HepG2 (cell line): ENCODE results near the gene FBXO7. TPM values are rescaled to one million over a fixed set of nuclear protein-coding genes. Genes with fewer than 3 reads are reported as not detected.
A peak's percentile ranks its signal among the peaks of the same experiment; 100 is the strongest.

Source experiments
- CCAR2 ChIP-seq: fragments of 200-400 bp; formaldehyde crosslinking; optimal IDR thresholded peaks from 2 replicates; pipeline ENCODE3; 2018; ENCODE audit warnings: low read depth, mild to moderate bottlenecking, low read length, moderate library complexity
- ELF3 ChIP-seq: IDR thresholded peaks from 2 replicates; pipeline ENCODE4 v1.6.1; 2016; ENCODE audit warnings: missing genetic modification reagents, missing compliant biosample characterization
- FOXO1 ChIP-seq: sonication (generic); formaldehyde crosslinking; IDR thresholded peaks from 2 replicates; pipeline ENCODE4 v1.4.0; 2020; ENCODE audit warnings: missing genetic modification reagents
- FUBP1 ChIP-seq: sonication (generic); formaldehyde crosslinking; IDR thresholded peaks from 2 replicates; pipeline ENCODE4 v1.5.1; 2020; ENCODE audit warnings: missing genetic modification reagents, mild to moderate bottlenecking, borderline replicate concordance
- HMG20B ChIP-seq: conservative IDR thresholded peaks from 2 replicates; pipeline ENCODE4 v1.6.1; 2016; ENCODE audit warnings: missing genetic modification reagents, missing compliant biosample characterization
- HNRNPH1 ChIP-seq: fragments of 200-400 bp; formaldehyde crosslinking; optimal IDR thresholded peaks from 2 replicates; pipeline ENCODE3; 2017; ENCODE audit warnings: mild to moderate bottlenecking, low read depth, low read length
- KDM2A ChIP-seq: sonication (generic); formaldehyde crosslinking; IDR thresholded peaks from 2 replicates; pipeline ENCODE4 v1.4.0; 2020; ENCODE audit warnings: low read depth, missing genetic modification reagents, borderline replicate concordance
- MAFG ChIP-seq: sonication (generic); formaldehyde crosslinking; IDR thresholded peaks from 2 replicates; pipeline ENCODE4 v1.5.1; 2020; ENCODE audit warnings: mild to moderate bottlenecking, missing genetic modification reagents
- MBD4 ChIP-seq: IDR thresholded peaks from 2 replicates; pipeline ENCODE4 v1.6.1; 2012; ENCODE audit warnings: low read length, inconsistent platforms, borderline replicate concordance
- POLR2G ChIP-seq: fragments of 200-400 bp; formaldehyde crosslinking; IDR thresholded peaks from 2 replicates; pipeline ENCODE4 v1.6.1; 2018; ENCODE audit warnings: mild to moderate bottlenecking, low read depth, low read length, moderate library complexity
- SAFB2 ChIP-seq: sonication (generic); formaldehyde crosslinking; IDR thresholded peaks from 2 replicates; pipeline ENCODE4 v1.5.1; 2020; ENCODE audit warnings: missing genetic modification reagents, low read depth, mild to moderate bottlenecking, borderline replicate concordance
- SKI ChIP-seq: fragments of 450-650 bp; IDR thresholded peaks from one replicate; pipeline ENCODE4 v1.6.1; 2018; ENCODE audit warnings: mild to moderate bottlenecking; ENCODE audit not compliant: partially characterized antibody
- SRF ChIP-seq: IDR thresholded peaks from 2 replicates; pipeline ENCODE4 v1.6.1; 2011; ENCODE audit warnings: mild to moderate bottlenecking, low read depth, low read length, moderate library complexity
- TAF15 ChIP-seq: fragments of 200-400 bp; formaldehyde crosslinking; IDR thresholded peaks from one replicate; pipeline ENCODE4 v1.6.1; 2018; ENCODE audit warnings: mild to moderate bottlenecking, low read depth, low read length; ENCODE audit not compliant: poor library complexity, severe bottlenecking
- TRIM24 ChIP-seq: sonication (generic); formaldehyde crosslinking; IDR thresholded peaks from 2 replicates; pipeline ENCODE4 v1.8.0; 2022; ENCODE audit warnings: mild to moderate bottlenecking, missing genetic modification reagents
- ZFP41 ChIP-seq: sonication (generic); formaldehyde crosslinking; IDR thresholded peaks from 2 replicates; pipeline ENCODE4 v1.4.0; 2020; ENCODE audit warnings: mild to moderate bottlenecking, missing genetic modification reagents, borderline replicate concordance
- ZFYVE20 ChIP-seq: sonication (generic); formaldehyde crosslinking; IDR thresholded peaks from 2 replicates; pipeline ENCODE4 v1.8.0; 2023; ENCODE audit warnings: low read depth, mild to moderate bottlenecking, moderate library complexity, missing genetic modification reagents, borderline replicate concordance
- ZNF225 ChIP-seq: sonication (generic); formaldehyde crosslinking; IDR thresholded peaks from 2 replicates; pipeline ENCODE4 v1.4.0; 2020; ENCODE audit warnings: mild to moderate bottlenecking, missing genetic modification reagents
- ZNF230 ChIP-seq: sonication (generic); formaldehyde crosslinking; IDR thresholded peaks from 2 replicates; pipeline ENCODE4 v1.4.0; 2020; ENCODE audit warnings: mild to moderate bottlenecking, missing genetic modification reagents
- ZNF784 ChIP-seq: sonication (generic); formaldehyde crosslinking; IDR thresholded peaks from 2 replicates; pipeline ENCODE4 v1.5.1; 2020; ENCODE audit warnings: missing genetic modification reagents, mild to moderate bottlenecking, borderline replicate concordance
- polyA plus RNA-seq, 8 experiments: library from polyadenylated mRNA; depleted of rRNA in 3 of 8; stranded (reverse) in 7 of 8; unstranded in 1 of 8; fragments of >200 nt; fragmentation: Illumina TruSeq in 4 of 8; extraction: Trizol in 4 of 8; gene quantifications; 2 replicates each; pipeline versions ENCODE4 v1.2.1 to v1.2.3, GENCODE V29; 2011 to 2016; ENCODE audit warnings: low read depth in 4 of 8, missing spikeins in 1 of 8, mixed read lengths in 1 of 8; ENCODE audit not compliant: insufficient read depth in 1 of 8
- total RNA-seq, 5 experiments: library from RNA; depleted of rRNA; stranded (reverse); fragments of >200 nt; fragmentation: Illumina TruSeq; extraction: Trizol; gene quantifications; 2 replicates each; pipeline ENCODE4 v1.2.3, GENCODE V29; 2016; ENCODE audit warnings: low read depth in 1 of 5
- TF ChIP-seq, protein P1 (sequence below): sonication (generic); formaldehyde crosslinking; IDR thresholded peaks from 2 replicates; pipeline ENCODE4 v1.4.0; 2020; ENCODE audit warnings: mild to moderate bottlenecking, missing genetic modification reagents
- TF ChIP-seq, protein P2 (sequence below): sonication (generic); formaldehyde crosslinking; IDR thresholded peaks from 2 replicates; pipeline ENCODE4 v1.8.1; 2023; ENCODE audit warnings: missing genetic modification reagents, inconsistent platforms, borderline replicate concordance

FBXO7 gene
- total and polyA plus RNA-seq, 2 of the 13 experiments (the other 11 are each of a cell fraction or from before 2014, with no cell fraction given), result 105 to 172 TPM

- TF ChIP-seq SKI (peak; percentile 53), ZFP41 (CRISPR knock-in tag) (no peak), KDM2A (peak; percentile 68; the same call in 1 of the 2 replicates), ZNF225 (CRISPR knock-in tag) (no peak), ELF3 (0 out of 2 replicates have a peak, but pooled peaks have one; percentile 16), SRF (no peak), HMG20B (0 out of 2 replicates have a peak, but pooled peaks have one; percentile 24), SAFB2 (CRISPR knock-in tag) (no peak), FOXO1 (peak; percentile 39; the same call in 1 of the 2 replicates), FUBP1 (CRISPR knock-in tag) (no peak), CCAR2 (no peak), HNRNPH1 (no peak), MBD4 (no peak), TRIM24 (no peak), ZNF230 (no peak), POLR2G (no peak), TAF15 (no peak), ZNF784 (no peak), MAFG (CRISPR knock-in tag) (no peak), ZFYVE20 (no peak)
- TF ChIP-seq, protein P1, sequence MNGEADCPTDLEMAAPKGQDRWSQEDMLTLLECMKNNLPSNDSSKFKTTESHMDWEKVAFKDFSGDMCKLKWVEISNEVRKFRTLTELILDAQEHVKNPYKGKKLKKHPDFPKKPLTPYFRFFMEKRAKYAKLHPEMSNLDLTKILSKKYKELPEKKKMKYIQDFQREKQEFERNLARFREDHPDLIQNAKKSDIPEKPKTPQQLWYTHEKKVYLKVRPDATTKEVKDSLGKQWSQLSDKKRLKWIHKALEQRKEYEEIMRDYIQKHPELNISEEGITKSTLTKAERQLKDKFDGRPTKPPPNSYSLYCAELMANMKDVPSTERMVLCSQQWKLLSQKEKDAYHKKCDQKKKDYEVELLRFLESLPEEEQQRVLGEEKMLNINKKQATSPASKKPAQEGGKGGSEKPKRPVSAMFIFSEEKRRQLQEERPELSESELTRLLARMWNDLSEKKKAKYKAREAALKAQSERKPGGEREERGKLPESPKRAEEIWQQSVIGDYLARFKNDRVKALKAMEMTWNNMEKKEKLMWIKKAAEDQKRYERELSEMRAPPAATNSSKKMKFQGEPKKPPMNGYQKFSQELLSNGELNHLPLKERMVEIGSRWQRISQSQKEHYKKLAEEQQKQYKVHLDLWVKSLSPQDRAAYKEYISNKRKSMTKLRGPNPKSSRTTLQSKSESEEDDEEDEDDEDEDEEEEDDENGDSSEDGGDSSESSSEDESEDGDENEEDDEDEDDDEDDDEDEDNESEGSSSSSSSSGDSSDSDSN (CRISPR knock-in tag), result peak; percentile 43; the same call in 1 of the 2 replicates
- TF ChIP-seq, protein P2, sequence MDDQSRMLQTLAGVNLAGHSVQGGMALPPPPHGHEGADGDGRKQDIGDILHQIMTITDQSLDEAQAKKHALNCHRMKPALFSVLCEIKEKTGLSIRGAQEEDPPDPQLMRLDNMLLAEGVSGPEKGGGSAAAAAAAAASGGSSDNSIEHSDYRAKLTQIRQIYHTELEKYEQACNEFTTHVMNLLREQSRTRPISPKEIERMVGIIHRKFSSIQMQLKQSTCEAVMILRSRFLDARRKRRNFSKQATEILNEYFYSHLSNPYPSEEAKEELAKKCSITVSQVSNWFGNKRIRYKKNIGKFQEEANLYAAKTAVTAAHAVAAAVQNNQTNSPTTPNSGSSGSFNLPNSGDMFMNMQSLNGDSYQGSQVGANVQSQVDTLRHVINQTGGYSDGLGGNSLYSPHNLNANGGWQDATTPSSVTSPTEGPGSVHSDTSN, result no peak
These were observed 54.7 kb downstream of the FBXO7 start (continued) for GRCh38 chr22:32528984-32529982.
